Measurements from ENCODE around the gene MSH2.

DNA sequence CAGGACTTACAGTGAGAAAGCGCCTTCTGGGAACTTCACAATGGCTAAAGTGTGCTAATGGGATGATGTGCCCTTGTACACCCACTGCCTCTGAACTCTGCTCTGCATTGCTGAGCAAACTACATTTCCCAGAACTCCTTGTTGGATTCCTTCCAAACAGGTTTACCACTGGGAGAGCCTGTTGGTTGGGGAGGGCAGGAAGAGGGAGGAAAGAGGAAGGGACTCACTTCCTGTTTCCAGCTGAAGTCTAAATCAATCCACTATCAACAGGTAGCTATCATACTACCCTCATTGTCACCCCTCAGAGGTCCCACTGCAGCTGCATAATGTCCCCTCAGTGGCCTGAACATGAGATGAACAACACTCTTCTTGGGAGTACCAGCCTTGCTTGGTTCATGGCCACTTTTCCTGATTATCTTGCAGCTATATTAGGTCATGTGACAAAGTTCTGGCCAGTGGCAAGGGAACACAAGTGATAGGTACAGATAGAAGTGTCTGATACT lies 109.7 kb downstream of the MSH2 start:
- TF ChIP-seq, protein P1, sequence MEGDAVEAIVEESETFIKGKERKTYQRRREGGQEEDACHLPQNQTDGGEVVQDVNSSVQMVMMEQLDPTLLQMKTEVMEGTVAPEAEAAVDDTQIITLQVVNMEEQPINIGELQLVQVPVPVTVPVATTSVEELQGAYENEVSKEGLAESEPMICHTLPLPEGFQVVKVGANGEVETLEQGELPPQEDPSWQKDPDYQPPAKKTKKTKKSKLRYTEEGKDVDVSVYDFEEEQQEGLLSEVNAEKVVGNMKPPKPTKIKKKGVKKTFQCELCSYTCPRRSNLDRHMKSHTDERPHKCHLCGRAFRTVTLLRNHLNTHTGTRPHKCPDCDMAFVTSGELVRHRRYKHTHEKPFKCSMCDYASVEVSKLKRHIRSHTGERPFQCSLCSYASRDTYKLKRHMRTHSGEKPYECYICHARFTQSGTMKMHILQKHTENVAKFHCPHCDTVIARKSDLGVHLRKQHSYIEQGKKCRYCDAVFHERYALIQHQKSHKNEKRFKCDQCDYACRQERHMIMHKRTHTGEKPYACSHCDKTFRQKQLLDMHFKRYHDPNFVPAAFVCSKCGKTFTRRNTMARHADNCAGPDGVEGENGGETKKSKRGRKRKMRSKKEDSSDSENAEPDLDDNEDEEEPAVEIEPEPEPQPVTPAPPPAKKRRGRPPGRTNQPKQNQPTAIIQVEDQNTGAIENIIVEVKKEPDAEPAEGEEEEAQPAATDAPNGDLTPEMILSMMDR (IDR thresholded peaks at IDR 0.05 in 8 of 11, conservative IDR thresholded peaks at IDR 0.05 in 3 of 11) = no peak
- no peak for TF ChIP-seq POLR2A (IDR thresholded peaks at IDR 0.05)
- TF ChIP-seq POLR2AphosphoS5 (IDR thresholded peaks at IDR 0.05) = no peak

Measured in spleen (tissue), 7 donors.